GM04504 (cell line): ENCODE measurements around the gene ALDH3B1.

Experiments
- DNase-seq: peaks from one replicate; pipeline ENCODE4 v3.0.0-alpha.2; 2012; ENCODE audit warnings: low read depth

The ALDH3B1 gene

DNA sequence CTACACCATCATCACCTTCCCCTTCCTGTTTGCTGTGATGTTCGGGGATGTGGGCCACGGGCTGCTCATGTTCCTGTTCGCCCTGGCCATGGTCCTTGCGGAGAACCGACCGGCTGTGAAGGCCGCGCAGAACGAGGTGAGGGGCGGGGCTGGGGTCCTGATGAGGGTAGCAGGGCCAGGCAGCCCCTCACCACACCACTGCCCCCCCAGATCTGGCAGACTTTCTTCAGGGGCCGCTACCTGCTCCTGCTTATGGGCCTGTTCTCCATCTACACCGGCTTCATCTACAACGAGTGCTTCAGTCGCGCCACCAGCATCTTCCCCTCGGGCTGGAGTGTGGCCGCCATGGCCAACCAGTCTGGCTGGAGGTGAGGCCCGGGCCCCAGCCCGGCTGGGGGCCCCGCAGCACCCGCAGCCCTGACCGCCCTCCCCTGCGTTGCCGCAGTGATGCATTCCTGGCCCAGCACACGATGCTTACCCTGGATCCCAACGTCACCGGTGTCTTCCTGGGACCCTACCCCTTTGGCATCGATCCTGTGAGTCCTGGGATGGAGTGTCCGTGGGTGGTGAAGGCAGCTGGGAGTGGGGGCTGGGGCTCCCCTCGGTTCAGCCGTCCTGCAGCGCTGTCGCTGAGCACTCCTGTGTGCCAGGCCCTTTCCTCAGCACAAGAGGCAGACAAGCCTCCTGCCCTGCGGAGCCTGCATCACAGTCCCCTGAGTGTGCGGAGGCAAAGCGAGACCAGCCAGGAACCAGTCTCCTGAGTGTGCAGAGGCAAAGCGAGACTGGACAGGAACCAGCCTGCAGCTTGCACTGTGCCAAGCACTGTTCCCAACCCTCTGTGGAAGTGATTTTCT, 37.5 kb downstream of the ALDH3B1 start:
- DNase-seq = no peak

- DNase-seq = no peak
Observed at GRCh38 chr11:68048681-68049508, 38.8 kb downstream of the ALDH3B1 start.

DNA sequence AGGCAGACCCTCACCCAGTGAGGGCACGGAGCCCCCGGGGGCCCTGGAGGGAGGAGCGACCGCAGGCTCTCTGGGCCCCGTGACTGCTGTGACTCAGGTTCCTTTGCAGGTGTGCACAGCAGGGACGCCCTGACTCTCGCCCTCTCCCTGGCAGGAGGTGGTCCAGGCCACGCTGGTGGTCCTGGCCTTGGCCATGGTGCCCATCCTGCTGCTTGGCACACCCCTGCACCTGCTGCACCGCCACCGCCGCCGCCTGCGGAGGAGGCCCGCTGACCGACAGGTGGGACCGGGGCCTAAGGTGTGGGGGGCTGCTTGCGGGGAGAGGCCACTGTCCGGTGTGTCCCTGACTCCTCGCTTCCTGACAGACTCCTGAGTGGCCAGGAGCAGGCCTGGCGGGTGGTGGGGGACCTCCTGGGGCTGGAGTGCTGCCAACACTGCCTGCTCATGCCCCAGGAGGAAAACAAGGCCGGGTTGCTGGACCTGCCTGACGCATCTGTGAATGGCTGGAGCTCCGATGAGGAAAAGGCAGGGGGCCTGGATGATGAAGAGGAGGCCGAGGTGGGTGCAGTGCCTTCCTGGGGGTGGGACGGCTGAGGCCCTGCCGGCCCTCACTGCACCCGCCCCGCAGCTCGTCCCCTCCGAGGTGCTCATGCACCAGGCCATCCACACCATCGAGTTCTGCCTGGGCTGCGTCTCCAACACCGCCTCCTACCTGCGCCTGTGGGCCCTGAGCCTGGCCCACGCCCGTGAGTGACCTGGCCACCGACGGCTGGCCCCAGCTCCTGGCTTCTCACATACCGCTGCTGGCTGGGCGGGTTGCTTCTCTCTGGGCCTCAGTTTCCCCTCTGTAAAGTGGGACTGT, 39.6 kb downstream of the ALDH3B1 start:
- no peak for DNase-seq

DNA sequence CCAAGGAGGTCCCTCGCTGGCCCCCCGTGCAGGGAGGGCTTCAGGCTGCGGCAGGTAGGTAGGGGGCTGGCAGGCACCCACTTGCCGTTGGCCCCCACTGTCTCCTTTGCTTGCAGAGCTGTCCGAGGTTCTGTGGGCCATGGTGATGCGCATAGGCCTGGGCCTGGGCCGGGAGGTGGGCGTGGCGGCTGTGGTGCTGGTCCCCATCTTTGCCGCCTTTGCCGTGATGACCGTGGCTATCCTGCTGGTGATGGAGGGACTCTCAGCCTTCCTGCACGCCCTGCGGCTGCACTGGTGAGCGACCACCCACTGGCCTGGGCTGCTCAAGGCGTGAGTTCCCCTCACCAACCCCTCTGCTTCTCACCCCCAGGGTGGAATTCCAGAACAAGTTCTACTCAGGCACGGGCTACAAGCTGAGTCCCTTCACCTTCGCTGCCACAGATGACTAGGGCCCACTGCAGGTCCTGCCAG, 40.3 kb downstream of the ALDH3B1 start:
- DNase-seq = no peak

DNA sequence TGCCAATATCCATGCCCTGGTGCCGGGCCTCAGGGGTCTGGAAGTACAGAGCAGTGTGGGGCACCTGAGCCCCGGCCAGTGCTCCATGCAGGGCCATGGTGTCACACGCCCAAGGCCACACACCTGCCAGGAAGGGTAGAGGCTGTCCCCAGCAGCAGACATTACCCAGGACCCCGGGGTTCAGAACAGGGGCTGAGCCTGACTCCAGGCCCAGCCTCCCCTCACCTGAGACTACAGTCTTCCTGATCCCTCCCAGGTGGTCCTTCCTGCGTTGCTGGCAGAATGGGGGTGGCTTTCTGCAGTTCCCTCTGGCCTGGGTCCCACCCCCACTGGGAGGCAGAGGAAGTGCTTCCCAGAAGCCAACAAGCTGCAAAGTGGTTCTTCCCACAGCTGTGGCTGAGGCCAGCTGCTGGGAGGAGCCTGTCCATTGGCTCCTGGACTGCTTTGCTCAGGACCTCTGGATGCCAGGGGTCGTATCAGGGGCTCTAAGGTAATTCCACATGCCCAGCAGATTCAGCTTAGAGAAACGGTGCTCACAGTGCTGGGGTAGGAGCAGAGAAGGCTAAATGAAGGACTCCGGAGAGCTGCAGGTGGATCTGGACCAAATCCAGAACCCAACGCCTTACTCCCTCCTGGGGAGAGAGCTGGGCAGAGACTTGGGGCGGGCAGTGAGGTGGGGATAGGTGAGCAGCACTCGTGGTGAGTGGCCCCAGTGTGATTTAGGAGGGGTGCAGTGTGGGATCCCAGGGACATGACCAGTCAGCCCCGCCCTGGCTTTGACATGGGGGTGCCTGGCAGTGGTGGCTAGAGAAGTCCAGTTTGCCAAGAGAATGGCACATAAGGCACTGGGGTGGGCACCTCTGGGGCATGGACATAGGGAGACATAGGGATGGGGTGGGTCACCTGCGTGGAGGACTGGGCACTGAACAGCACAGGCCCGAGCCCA, 41.3 kb downstream of the ALDH3B1 start:
- no peak for DNase-seq

- DNase-seq = no peak
Observed at GRCh38 chr11:68052137-68052873, 42.2 kb downstream of the ALDH3B1 start.

GRCh38 chr11:68053117-68053516, 43.0 kb downstream of the ALDH3B1 start:
- DNase-seq = no peak

DNA sequence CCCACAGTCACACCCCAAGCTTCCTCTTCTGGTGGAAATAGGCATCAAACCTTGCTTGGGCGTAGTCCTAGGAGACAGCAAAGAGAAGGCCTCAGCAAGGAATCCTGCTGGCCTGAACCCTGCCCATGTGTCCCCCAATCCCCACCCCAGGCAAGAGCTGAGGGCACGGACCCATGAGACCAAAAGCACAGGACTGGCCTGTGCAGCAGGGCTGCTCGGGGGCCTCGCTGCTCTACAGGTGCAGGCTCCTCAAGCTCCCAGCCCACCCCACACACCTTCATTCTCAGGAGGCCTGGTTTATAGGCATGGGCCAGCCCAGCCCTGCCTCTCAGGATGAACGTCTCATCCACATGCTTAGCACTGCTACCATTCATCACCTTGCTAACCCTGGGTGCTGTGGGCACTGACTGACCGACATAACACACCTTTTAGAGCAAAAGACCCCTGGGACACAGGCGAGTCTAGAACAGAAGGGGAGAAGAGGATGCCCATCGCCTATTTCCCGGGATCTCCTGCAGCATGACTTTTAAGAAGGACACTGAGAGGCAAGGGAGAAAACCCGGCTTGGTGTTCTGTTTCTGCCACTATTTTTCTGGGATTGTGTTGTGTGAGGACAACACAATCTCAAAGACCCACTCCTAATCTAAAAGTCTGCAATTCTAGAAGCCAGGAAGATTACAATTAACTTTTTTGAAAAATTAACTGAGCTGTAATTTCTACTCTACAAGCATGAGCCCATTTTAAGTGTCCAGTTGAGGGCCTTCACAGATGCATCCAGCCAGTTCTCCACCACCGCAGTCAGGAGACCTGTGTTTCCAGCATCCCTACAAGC, 44.1 kb downstream of the ALDH3B1 start:
- DNase-seq = no peak

DNA sequence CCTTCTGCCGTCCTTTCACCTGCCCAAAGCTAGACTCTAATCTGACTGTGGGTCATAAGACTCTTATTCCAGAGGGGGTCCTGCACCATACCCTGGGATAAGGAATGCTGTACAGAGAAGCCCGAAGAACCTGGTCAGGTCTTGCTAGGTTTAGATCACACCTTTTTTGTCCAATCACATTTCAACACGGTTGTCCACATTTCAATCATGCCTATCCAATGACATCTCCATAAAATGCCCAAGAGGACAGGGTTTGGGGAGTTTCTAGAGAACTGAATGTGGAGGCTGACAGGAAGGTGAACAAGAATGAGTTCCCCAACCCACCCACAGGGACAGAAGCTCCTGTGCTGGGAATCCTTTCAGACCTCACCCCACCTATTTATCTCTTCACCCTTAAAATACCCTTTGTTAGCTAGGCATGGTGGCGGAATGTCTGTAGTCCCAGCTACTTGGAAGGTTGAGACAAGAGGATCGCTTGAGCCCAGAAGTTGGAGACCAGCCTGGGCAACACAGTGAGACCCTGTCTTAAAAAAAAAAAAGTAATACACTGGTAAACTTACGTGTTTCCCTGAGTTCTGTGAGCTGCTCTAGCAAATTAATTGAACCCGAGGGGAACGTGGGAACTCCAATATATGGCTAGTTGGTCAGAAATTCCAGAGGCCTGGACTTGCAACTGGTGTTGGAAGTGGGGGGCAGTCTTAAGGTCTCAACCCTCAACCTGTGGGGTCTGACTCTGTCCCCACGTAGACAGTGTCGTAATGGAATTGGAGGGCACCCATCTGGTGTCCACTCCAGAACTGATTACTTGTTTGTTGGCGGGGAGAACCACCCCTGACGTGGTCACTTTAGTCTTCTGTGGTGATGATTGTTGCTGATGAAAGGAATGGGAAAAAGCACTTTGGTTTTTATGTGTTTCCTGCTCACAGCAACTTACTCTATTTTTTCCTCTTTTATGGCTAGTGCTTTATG, 46.5 kb downstream of the ALDH3B1 start:
- no peak for DNase-seq

GRCh38 chr11:68057807-68058206, 47.7 kb downstream of the ALDH3B1 start:
- DNase-seq = no peak

- DNase-seq = no peak
Observed at GRCh38 chr11:68061508-68061907, 51.4 kb downstream of the ALDH3B1 start.

DNA sequence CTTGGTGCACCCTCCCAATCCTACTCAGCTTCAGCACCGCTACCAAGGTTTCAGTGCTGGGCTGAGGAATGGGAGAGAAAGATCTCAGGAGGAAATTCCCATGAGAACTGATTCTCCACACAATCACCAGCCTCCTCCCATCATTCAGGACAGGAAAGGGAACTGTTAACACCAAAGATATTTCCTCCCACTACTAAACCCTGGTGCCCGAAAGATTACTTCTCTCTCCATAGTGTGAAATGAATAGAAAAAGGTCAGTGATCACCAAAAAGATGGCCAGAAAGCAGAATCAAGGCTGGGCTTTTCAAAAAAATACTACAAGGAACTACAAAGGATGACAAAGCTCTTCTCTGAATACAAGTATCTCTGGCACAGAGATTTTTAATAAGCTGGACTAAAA, 54.8 kb downstream of the ALDH3B1 start:
- no peak for DNase-seq

- DNase-seq = no peak
Observed at GRCh38 chr11:68065841-68066240, 55.7 kb downstream of the ALDH3B1 start.

DNA sequence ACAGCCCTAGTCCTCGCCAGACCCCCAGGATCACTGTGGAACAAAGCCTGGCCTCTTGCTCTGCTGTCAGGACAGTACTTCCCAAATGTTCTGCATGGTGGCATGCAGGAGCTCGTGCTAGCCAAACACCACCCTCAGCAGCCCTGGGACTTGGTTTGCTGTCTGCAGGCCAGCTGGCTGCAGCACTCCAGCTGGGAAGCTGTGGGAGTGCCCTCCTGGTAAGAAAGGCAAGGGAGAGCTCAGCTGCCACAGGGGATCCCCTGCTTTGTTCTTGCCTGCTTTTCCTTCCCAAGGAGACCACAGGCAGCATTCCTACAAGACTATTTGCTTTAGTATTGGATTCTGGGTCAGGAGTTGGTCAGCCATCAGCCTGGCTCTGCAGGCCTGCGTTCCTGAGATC, 56.6 kb downstream of the ALDH3B1 start:
- no peak for DNase-seq

- no peak for DNase-seq
Observed at GRCh38 chr11:68067991-68068390, 57.9 kb downstream of the ALDH3B1 start.

DNA sequence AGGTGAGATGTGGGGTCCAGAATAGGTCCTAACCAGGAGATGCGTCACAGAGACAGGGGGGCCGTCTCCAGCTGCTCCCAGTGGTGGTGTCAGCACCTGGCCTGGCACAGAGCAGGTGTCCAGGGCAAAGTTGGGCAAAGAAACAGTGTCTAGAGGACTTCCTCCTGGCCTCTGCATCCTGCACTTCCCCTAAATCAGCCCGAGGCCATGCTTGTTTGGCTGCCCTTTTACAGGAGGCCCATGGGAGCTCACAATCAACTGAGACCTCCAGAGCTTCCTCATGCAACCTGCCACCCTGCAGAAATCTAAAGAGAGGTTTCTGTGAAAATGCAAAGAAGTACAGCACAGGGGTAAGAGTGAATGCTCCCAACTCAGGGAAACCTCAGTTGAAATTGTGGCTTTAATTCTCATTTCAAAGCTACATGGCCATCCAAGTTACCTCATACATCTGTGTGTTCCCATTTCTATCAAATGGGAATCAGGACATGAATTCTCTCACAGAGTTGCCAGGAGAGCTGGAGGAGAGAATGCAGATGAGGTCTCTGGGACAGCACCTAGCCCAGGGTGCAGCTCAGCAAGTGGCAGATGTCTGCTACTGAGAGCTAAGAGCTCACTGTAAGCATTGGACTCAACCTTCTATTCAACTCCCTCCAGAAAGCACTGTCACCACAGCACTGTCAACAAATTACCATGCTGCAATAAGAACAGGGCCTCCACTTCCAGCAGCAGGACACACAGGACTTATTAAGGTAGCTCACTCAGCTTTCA, 61.3 kb downstream of the ALDH3B1 start:
- DNase-seq = no peak

GRCh38 chr11:68074584-68075352, 64.6 kb downstream of the ALDH3B1 start:
- DNase-seq = no peak
